Endothelial cell of umbilical vein (primary cell): Measurements from ENCODE around the gene KPNA5. TPM values are rescaled to one million over a fixed set of nuclear protein-coding genes. Genes with fewer than 3 reads are reported as not detected.

Experiments
- BruUV-seq: library from RNA; stranded (reverse); fragments of 400-500 nt; replicated peaks from 2 replicates; lab custom pipeline; 2021; lab: Mats Ljungman, UMichigan
- CTCF ChIA-PET: fragments of 300-600, 350-600 bp; sonication (Branson Sonifier 250); formaldehyde crosslinking; loops from one replicate; lab custom pipeline; 2021; ENCODE audit warnings: antibody characterized with exemption, inconsistent platforms; lab: Charles Lee
- POLR2A ChIA-PET: fragments of 300-600, 350-600 bp; sonication (Branson Sonifier 250); formaldehyde crosslinking; loops from one replicate; lab custom pipeline; 2021; ENCODE audit warnings: antibody characterized with exemption, inconsistent platforms; lab: Charles Lee
- DNase-seq: peaks from one replicate; pipeline ENCODE4 v3.0.0-alpha.2; 2011; ENCODE audit warnings: low read depth, low spot score
- FAIRE-seq: peaks from 2 replicates; lab custom pipeline; 2011; peaks lifted over from hg19 to GRCh38; lab: Jason Lieb, UNC
- H2AFZ ChIP-seq: 2 replicates; pipeline ENCODE4 v1.6.0; 2012; ENCODE audit warnings: low read depth, low read length, control low read depth, inconsistent platforms
- H3K27ac ChIP-seq: 2 replicates; pipeline ENCODE4 v1.5.1; 2011; ENCODE audit warnings: low read depth, mild to moderate bottlenecking, control low read depth, low read length, moderate library complexity; ENCODE audit not compliant: insufficient read depth
- H3K27me3 ChIP-seq, 2 experiments: 2 replicates each; pipeline versions ENCODE4 v1.6.0 to v1.6.1; 2011; ENCODE audit warnings: low read length in 2 of 2, mixed read lengths in 1 of 2; ENCODE audit not compliant: control insufficient read depth in 2 of 2, insufficient read depth in 2 of 2
- H3K36me3 ChIP-seq, 2 experiments: 2 replicates in 1 of 2; 3 replicates in 1 of 2; pipeline ENCODE4 v1.5.1; 2011; ENCODE audit warnings: low read length in 2 of 2, mild to moderate bottlenecking in 1 of 2, moderate library complexity in 1 of 2; ENCODE audit not compliant: control insufficient read depth in 2 of 2, insufficient read depth in 2 of 2; ENCODE audit errors: extremely low read depth in 1 of 2
- H3K4me1 ChIP-seq: 3 replicates; pipeline ENCODE4 v1.5.1; 2011; ENCODE audit warnings: mild to moderate bottlenecking, low read length; ENCODE audit not compliant: control insufficient read depth, insufficient read depth; ENCODE audit errors: extremely low read depth
- H3K4me2 ChIP-seq: 2 replicates; pipeline ENCODE4 v1.6.1; 2011; ENCODE audit warnings: low read length, control low read depth, mixed read lengths; ENCODE audit not compliant: insufficient read depth
- H3K4me3 ChIP-seq, 3 experiments: fragments of 200-600 bp in 1 of 3; sonication (generic), shearing (Covaris generic) in 1 of 3; replicated peaks in 1 of 3; 2 replicates each; pipeline ENCODE4 v1.5.1; 2011 to 2016; ENCODE audit warnings: control low read depth in 3 of 3, low read length in 3 of 3, mild to moderate bottlenecking in 2 of 3, inconsistent platforms in 1 of 3, low read depth in 1 of 3, moderate library complexity in 1 of 3; ENCODE audit not compliant: insufficient read depth in 1 of 3
- H3K79me2 ChIP-seq: 2 replicates; pipeline ENCODE4 v1.6.0; 2012; ENCODE audit warnings: low read length, inconsistent platforms; ENCODE audit not compliant: control insufficient read depth, insufficient read depth
- H3K9ac ChIP-seq: replicated peaks from 2 replicates; pipeline ENCODE3; 2011; ENCODE audit warnings: low read length, control low read depth; ENCODE audit not compliant: insufficient read depth; ENCODE audit errors: extremely low read depth
- H3K9me1 ChIP-seq: replicated peaks from 3 replicates; pipeline ENCODE4 v1.6.0; 2011; ENCODE audit warnings: mild to moderate bottlenecking, low read length; ENCODE audit not compliant: control insufficient read depth, insufficient read depth; ENCODE audit errors: extremely low read depth
- H3K9me3 ChIP-seq: replicated peaks from 2 replicates; pipeline ENCODE4 v1.5.1; 2012; ENCODE audit warnings: low read length, inconsistent platforms; ENCODE audit not compliant: control insufficient read depth, insufficient read depth
- H4K20me1 ChIP-seq: replicated peaks from 2 replicates; pipeline ENCODE3; 2011; ENCODE audit warnings: mild to moderate bottlenecking, low read length; ENCODE audit not compliant: control insufficient read depth, insufficient read depth; ENCODE audit errors: extremely low read depth
- CTCF ChIP-seq, 2 donors: IDR thresholded peaks; 1 replicate in 1 of 2; 2 replicates in 1 of 2; pipeline ENCODE4 v1.5.1; 2011; ENCODE audit warnings: low read length in 2 of 2, mild to moderate bottlenecking in 2 of 2, moderate library complexity in 2 of 2, control low read depth in 1 of 2, inconsistent platforms in 1 of 2, low read depth in 1 of 2; ENCODE audit not compliant: insufficient read depth in 1 of 2; ENCODE audit errors: extremely low read depth in 1 of 2
- EZH2 ChIP-seq: IDR thresholded peaks from 2 replicates; pipeline ENCODE4 v1.6.1; 2012; ENCODE audit warnings: borderline replicate concordance, low read depth, mild to moderate bottlenecking, moderate library complexity, low read length, inconsistent platforms; ENCODE audit not compliant: severe bottlenecking
- FOS ChIP-seq: IDR thresholded peaks from 2 replicates; pipeline ENCODE4 v1.6.1; 2011; ENCODE audit warnings: mild to moderate bottlenecking, low read length, moderate library complexity, borderline replicate concordance; ENCODE audit not compliant: insufficient read depth
- GATA2 ChIP-seq: IDR thresholded peaks from 2 replicates; pipeline ENCODE4 v1.7.0; 2011; ENCODE audit warnings: low read depth, mild to moderate bottlenecking, moderate library complexity, mixed read lengths, low read length; ENCODE audit not compliant: insufficient read length, insufficient read depth
- JUN ChIP-seq: IDR thresholded peaks from 2 replicates; pipeline ENCODE4 v1.6.1; 2011; ENCODE audit warnings: borderline replicate concordance, low read depth; ENCODE audit not compliant: insufficient read length, insufficient read depth
- MAX ChIP-seq: IDR thresholded peaks from 2 replicates; pipeline ENCODE4 v1.6.1; 2011; ENCODE audit not compliant: insufficient read depth, insufficient read length
- MYC ChIP-seq: IDR thresholded peaks from one replicate; pipeline ENCODE4 v1.6.1; 2011; ENCODE audit warnings: mild to moderate bottlenecking, low read depth, low read length
- POLR2A ChIP-seq: IDR thresholded peaks from 2 replicates; pipeline ENCODE4 v1.6.1; 2012; ENCODE audit warnings: low read depth, mild to moderate bottlenecking, control low read depth, low read length
- POLR2AphosphoS5 ChIP-seq: IDR thresholded peaks from 2 replicates; pipeline ENCODE4 v1.6.1; 2012; ENCODE audit warnings: low read depth, mild to moderate bottlenecking, control low read depth, low read length, moderate library complexity; ENCODE audit not compliant: insufficient read depth
- dilution Hi-C: fragments of 300-500 bp; cut with MboI; formaldehyde crosslinking; loops from one replicate; pipeline ENCODE4 v1.15.0; 2019; ENCODE audit warnings: low sequenced_read_pairs; ENCODE audit not compliant: extremely low pct_ligation_motif_present
- intact Hi-C: fragments of 100-400 bp; cut with micrococcal nuclease; formaldehyde crosslinking; loops from one replicate; pipeline ENCODE4 v1.10.0; 2022
- polyA plus RNA-seq, 4 experiments: library from polyadenylated mRNA; depleted of rRNA in 3 of 4; stranded (reverse) in 3 of 4; unstranded in 1 of 4; fragments of >200 nt; gene quantifications; 2 replicates each; pipeline versions ENCODE4 v1.2.1 to v1.2.3, GENCODE V29; 2011 to 2012; ENCODE audit warnings: missing spikeins in 1 of 4
- total RNA-seq: library from RNA; stranded (reverse); gene quantifications from 2 replicates; pipeline ENCODE4 v1.2.3, GENCODE V29; 2021

KPNA5 gene
- total and polyA plus RNA-seq, 2 donors (not counting 3 experiments of a cell fraction or from before 2014, with no cell fraction given), result 1.6 to 8.9 TPM

GRCh38 chr6:116741571-116741970, 60.6 kb downstream of the KPNA5 start:
- DNase-seq, result peak; percentile 73
- H3K4me2 ChIP-seq, result peak overlapping the region; percentile 73

More at GRCh38 chr6:116741571-116741970, 60.6 kb downstream of the KPNA5 start:
- Histone ChIP-seq H3K9ac (no peak overlapping the region), H2AFZ (no peak overlapping the region), H3K4me3 (no peak overlapping the region), H3K9me1 (no peaks in the 10 kb centered on the region), H3K36me3 (no peaks in the 10 kb centered on the region), H3K4me1 (peaks cover 11% of the 10 kb centered on the region), H3K27ac (peak overlapping the region; percentile 61), H3K9me3 (no peaks in the 10 kb centered on the region), H3K79me2 (no peaks in the 10 kb centered on the region), H4K20me1 (no peaks in the 10 kb centered on the region), H3K27me3 (no peaks in the 10 kb centered on the region)
- dilution Hi-C loops, result no loop called here
- ChIA-PET CTCF (interaction anchor here (1.1 kb wide), 1 partner anchor 24 kb away, joined by 3 read pairs; the partner anchor contains the start of gene FAM162B), POLR2A (no interaction called here)
- intact Hi-C loops, result loop anchor here (2.0 kb wide), 1 partner anchor 93 kb away; no protein-coding TSS in a partner anchor
- FAIRE-seq, result peak; percentile 92
- no TSS peak for BruUV-seq
- TF ChIP-seq MYC (no peak), POLR2AphosphoS5 (no peak), JUN (peak; percentile 56), EZH2 (no peak), FOS (peak; percentile 25), GATA2 (peak; percentile 47), CTCF (IDR thresholded peaks at IDR 0.05; ENCODE audit: extremely low read depth in 1 of 2, insufficient read depth in 1 of 2, low read depth in 1 of 2, low read length in 2 of 2) (no peak), MAX (no peak), POLR2A (no peak)
